GM18951 (cell line): Measurements from ENCODE around the gene PIAS3.
"Not testable (repeated sequence)": the region's sequence is repeated elsewhere in the genome, so short reads cannot be mapped to it uniquely, and the experiment has no call there.

Experiments used
- POLR2A ChIP-seq: IDR thresholded peaks from 4 replicates; pipeline ENCODE4 v1.6.1; 2011; ENCODE audit warnings: mild to moderate bottlenecking; ENCODE audit not compliant: insufficient read length, insufficient read depth; ENCODE audit errors: extremely low read depth
- in situ Hi-C: fragments of 300-500 bp; cut with MboI; formaldehyde crosslinking; loops from one replicate; pipeline ENCODE4 v1.12.0; 2022; ENCODE audit warnings: low sequenced_read_pairs, mixed read lengths, inconsistent platforms; ENCODE audit not compliant: unreplicated experiment

PIAS3 gene

GRCh38 chr1:145826030-145826429 is 32.9 kb downstream of the PIAS3 start:
- in situ Hi-C loops, result no loop called here
- TF ChIP-seq POLR2A, result no peak

DNA sequence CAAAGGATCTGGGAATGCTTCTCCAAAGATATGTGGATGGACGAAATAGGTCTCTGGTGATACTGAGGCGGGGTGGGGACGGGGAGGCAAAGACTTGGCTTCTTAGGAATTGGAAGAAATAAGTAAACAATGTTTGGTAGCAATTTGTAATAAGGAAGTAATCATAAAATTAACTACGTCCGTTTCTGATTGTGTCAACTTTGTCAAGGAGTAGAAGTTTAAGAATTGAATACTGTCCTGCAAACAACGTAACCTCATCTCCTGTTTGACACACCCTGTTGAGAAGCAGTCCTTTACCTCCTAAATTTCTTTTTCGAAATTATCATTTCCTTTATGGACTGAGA is 34.4 kb downstream of the PIAS3 start:
- in situ Hi-C loops, result no loop called here
- TF ChIP-seq POLR2A, result no peak

- in situ Hi-C loops, result no loop called here
- peak; percentile 83 for TF ChIP-seq POLR2A
Measured at GRCh38 chr1:145823565-145824498, 35.0 kb downstream of the PIAS3 start, which contains the start of the genes POLR3C and RNF115. POLR3C (plus strand) TSS chr1:145824200; CDS start chr1:145825777, 1,577 bp downstream. RNF115 (minus strand) TSS chr1:145824095; CDS start chr1:145823873, 222 bp downstream.

- in situ Hi-C loops, result not testable (repeated sequence)
Measured at GRCh38 chr1:145822779-145823331, 36.0 kb downstream of the PIAS3 start.

DNA sequence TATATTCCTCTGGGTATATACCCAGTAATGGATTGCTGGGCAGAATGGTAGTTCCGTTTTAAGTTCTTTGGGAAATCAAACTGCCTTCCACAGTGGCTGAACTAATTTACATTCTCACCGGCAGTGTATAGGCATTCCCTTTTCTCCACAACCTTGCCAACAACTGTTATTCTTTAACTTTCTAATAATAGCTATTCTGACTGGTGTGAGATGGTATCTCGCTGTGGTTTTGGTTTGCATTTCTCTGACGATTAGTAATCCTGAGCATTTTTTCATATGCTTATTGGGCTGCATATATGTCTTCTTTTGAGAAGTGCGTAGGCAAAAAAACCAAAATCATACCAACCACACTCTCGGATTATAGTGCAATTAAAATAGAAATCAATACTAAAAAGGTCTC is 40.8 kb downstream of the PIAS3 start:
- in situ Hi-C loops, result not testable (repeated sequence)

- in situ Hi-C loops, result not testable (repeated sequence)
Measured at GRCh38 chr1:145812977-145813810, 45.7 kb downstream of the PIAS3 start.

DNA sequence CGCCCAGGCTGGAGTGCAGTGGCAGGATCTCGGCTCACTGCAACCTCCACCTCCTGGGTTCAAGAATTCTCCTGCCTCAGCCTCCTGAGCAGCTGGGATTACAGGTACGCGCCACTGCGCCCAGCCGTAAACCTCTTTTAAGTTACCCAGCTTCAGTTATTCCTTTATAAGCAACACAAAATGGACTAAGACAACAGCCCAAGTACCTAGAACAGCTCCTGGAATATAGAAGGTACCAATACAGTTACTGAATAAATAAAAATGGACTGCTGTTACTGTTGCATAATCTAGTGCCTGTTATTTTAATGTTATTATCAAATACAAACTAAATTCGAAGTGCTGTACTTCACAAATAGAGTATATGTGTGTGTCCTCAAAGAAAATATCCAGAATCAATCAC is 52.0 kb downstream of the PIAS3 start:
- in situ Hi-C loops, result no loop called here
- TF ChIP-seq POLR2A, result no peak

GRCh38 chr1:145806408-145806807 is 52.5 kb downstream of the PIAS3 start:
- no peak for TF ChIP-seq POLR2A
- in situ Hi-C loops, result no loop called here

- in situ Hi-C loops, result no loop called here
- TF ChIP-seq POLR2A, result no peak
Measured at GRCh38 chr1:145805057-145805456, 53.8 kb downstream of the PIAS3 start.

GRCh38 chr1:145804235-145805045 is 54.4 kb downstream of the PIAS3 start:
- no peak for TF ChIP-seq POLR2A
- in situ Hi-C loops, result no loop called here

DNA sequence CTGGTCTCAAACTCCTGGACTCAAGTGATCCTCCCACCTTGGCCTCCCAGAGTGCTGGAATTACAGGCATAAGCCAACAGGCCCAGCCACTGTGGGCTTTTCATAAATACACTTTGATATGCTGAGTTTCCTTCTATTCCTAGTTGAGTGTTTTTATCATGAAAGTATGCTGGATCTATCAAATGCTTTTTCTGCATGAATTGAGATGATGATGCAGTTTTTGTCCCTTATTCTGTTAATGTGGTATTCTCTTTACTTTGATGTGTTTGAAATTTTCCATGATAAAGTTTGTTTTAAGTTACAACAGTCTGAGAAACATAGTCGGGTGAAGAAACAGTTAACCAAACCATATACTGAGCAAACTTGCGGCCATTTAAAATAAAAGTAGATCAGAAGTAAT is 59.1 kb downstream of the PIAS3 start:
- in situ Hi-C loops, result no loop called here

More for the DNA sequence above, 59.1 kb downstream of the PIAS3 start:
- no peak for TF ChIP-seq POLR2A
